ENCODE results near the gene SC5D.

- TF ChIP-seq POLR2A (IDR thresholded peaks at IDR 0.05; ENCODE audit: extremely low read depth, insufficient read length) (no peak), CTCF (IDR thresholded peaks at IDR 0.05; ENCODE audit: low read depth, low read length) (no peak)
- TF ChIP-seq, protein P1, sequence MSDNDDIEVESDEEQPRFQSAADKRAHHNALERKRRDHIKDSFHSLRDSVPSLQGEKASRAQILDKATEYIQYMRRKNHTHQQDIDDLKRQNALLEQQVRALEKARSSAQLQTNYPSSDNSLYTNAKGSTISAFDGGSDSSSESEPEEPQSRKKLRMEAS (IDR thresholded peaks at IDR 0.05; ENCODE audit: low read depth, low read length) = no peak
These were observed 18.8 kb downstream of the SC5D start for GRCh38 chr11:121311373-121311772.
